Stromal cell of bone marrow (primary cell): ENCODE data around the gene XIRP2.

Experiments used
- DNase-seq: peaks from one replicate; pipeline ENCODE4 v3.0.0-alpha.2; 2012; ENCODE audit warnings: low read depth

The XIRP2 gene

DNA sequence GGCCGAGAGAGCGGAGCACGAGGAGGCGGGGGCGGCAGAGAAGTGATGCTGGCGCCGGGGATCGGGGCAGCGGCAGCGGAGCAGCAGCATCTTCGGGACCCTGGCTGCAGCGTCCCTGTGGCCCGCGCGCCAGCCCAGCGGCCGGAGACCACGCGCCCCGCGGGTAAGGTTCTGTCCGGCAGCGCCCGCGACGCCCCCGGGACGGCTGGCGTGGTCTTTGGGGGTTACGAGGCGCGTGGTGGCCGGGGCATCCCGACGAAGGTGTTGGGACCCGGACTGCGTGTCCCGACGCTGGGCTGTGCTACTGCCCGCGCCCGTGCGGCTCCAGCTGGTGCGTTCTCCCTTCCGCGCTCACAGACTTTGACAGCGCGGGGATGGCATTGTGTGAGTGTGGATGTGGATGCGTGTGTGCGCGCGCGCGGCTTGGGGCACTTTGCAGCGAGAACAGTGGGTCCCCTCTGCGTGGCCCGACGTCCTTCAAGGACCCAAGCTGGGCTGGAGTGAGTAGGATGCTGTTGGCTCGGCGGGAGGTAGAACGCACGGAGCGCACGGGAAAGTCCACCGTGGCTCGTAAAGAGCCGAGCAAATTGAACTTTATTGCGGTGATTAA is 405.0 kb downstream of the XIRP2 start:
- no peak for DNase-seq

GRCh38 chr2:167293943-167294775 is 405.9 kb downstream of the XIRP2 start:
- DNase-seq: no peak

DNA sequence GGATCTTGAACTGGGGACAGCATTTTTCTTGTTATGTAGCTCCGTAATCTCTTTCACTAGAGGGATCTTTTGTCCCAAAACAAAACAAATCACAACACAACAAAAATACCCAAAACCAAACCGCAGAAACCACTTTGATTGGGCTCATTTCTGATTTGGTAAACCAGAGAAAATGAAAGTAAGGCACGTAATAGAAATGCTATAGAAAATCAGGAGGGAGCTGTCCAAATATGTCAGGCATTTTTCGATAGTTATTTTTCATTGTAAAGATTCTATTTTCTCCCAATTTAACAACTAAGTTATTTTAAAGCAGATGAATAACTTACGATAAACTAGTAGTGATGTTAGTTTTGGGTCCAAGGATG is 406.5 kb downstream of the XIRP2 start:
- no peak for DNase-seq

- no peak for DNase-seq
Measured at GRCh38 chr2:167297292-167297691, 409.0 kb downstream of the XIRP2 start.

DNA sequence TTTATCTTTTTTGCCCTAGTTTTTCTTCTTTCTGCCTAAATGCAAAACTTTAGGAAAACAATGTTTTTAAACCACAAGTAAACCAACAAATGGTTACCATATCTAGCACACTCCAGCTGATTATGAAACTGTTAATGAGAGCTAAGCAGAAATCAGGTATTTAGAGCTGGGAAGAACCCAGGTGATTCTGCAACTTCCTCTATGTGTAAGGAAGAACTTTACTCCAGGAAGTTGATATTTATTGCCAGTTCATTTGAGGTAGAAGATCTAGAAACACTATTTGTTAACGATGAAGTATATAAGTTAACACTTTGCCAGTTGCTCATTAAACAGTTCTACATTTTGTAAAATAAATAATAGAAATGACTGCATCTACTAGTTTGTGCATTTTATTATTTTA is 409.7 kb downstream of the XIRP2 start:
- DNase-seq: no peak
